NCI-H526 treated with DMSO at 0.1 percent for 48 hours (cell line): ENCODE results near the gene LRRC8C.

Source experiments
- DNase-seq: peaks from one replicate; lab custom pipeline; 2025; lab: John Stamatoyannopoulos, UW

Gene LRRC8C

GRCh38 chr1:89671775-89672488, 39.0 kb downstream of the LRRC8C start:
- no peak for DNase-seq

GRCh38 chr1:89672489-89673183, 39.7 kb downstream of the LRRC8C start:
- no peak for DNase-seq

DNA sequence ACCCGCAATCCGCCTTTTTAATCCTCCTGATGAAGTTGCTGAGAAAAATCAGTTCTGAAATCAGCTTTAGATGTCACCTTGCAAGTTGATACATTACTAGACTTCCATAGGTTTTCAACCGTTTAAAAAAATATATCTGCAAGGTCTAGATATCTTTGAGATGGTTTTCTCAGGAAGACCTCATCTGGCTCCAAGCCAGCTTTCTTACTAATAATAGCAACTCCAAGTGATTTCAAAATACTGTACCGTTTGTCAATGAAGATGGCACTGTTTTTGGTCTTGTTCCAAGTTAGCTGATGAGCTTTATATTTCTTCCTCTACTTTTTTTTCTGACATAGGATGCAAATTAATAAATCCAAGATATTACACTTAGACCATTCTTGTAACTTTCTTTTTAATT, 40.3 kb downstream of the LRRC8C start:
- DNase-seq = no peak

GRCh38 chr1:89675677-89676076, 42.8 kb downstream of the LRRC8C start:
- no peak for DNase-seq

DNA sequence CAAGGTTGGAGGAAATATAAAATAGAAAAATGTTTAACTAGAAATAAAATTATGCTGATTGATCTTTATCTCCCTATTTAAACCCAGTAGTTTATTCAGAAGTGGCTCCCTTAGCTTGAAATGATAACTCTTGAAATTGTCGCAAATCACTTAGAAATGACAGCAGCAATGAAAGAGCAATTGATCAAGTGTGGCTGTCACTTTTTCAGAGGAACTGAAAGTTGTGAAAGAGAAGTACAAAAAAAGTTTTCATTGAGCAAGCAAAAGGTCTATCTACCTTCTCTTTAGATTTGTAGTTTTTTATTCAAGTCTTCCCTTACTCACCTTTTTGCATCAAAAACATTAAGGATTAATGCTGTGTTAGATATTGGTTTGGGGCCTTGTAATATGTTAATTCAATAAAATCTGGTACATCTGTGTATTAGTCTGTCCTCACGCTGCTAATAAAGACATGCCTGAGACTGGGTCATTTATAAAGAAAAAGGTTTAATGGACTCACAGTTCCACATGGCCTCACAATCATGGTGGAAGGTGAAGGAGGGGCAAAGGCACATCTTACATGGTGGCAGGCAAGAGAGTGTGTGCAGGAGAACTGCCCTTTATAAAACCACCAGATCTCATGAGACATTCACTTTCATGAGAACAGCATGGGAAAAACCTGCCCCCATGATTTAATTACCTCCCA, 48.3 kb downstream of the LRRC8C start:
- DNase-seq = no peak

- no peak for DNase-seq
Measured at GRCh38 chr1:89682611-89683010, 49.7 kb downstream of the LRRC8C start.

GRCh38 chr1:89685461-89685860, 52.5 kb downstream of the LRRC8C start:
- DNase-seq = no peak

DNA sequence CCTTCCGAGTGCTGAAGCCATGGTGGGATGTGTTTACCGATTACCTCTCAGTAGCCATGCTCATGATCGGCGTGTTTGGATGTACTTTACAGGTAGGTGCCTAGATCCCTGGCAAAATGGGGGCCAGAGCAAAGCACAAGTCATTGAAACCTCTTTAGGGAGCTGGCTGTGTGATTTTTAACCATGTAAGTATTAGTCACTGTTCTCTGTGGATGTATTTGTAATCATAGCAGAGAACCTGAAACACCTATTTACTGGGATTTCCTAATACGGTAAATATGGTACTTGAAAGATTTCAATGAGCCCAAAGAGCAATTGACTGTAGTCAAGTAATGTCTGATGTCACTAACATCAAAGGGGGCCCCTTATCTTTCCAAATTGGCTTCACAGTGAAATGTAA, 53.6 kb downstream of the LRRC8C start:
- no peak for DNase-seq

DNA sequence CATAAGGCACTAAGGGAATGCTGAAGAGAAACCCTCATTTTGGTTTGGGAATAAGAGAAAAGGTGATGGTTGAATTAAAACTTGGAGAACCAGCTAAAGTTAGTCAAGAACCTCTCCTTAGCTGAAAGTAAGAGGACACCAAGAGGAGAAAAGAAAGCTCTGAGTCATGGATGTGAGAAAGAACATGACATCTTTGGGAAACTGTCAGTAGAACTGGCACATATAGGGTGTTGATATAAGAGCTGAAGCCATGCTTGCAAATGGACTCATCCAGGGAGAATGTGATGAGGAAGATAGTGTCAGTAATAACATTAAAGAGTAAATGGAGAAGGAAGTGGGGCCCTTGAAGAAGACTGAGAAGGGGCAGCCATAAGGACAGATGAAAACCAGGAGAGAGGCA, 54.3 kb downstream of the LRRC8C start:
- no peak for DNase-seq

DNA sequence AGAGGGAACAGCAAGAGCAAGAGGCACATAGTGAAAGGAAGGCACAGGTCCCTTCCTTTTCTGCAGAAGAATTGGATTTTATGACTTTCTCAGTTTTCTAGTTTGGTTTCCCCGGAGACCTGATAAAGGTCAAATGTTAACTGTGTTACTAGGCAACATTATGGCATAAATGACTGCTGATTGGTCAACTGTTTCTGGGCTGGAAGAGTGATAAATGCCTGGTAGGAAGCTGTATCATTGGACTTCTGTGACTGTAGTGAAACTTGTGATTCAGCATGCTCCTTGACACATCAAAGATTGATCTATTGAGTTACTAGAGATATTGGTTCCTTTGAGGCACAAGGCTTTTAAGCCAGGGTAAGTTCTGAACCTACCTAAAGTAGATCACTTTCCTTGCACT, 55.7 kb downstream of the LRRC8C start:
- no peak for DNase-seq

GRCh38 chr1:89689234-89689633, 56.3 kb downstream of the LRRC8C start:
- DNase-seq = no peak

DNA sequence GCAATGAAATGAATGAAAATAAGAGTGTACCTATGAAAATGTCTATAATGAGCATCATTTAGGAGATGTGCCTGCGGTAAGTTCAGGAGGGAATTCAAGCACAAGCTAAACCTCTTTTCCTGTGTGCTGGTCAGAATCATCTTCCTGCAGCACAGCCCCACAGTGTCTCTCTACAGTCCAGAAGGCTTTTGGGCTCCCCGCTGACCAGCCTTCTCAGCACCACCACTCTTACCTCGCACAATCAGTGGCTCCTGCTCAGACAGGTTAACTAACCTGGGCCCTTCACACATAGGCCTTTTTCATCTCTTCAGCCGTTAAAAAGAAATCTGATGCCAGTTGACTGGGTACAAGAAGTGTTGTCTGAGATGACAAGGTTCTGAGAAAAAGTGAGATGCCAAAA, 57.7 kb downstream of the LRRC8C start:
- DNase-seq = no peak

DNA sequence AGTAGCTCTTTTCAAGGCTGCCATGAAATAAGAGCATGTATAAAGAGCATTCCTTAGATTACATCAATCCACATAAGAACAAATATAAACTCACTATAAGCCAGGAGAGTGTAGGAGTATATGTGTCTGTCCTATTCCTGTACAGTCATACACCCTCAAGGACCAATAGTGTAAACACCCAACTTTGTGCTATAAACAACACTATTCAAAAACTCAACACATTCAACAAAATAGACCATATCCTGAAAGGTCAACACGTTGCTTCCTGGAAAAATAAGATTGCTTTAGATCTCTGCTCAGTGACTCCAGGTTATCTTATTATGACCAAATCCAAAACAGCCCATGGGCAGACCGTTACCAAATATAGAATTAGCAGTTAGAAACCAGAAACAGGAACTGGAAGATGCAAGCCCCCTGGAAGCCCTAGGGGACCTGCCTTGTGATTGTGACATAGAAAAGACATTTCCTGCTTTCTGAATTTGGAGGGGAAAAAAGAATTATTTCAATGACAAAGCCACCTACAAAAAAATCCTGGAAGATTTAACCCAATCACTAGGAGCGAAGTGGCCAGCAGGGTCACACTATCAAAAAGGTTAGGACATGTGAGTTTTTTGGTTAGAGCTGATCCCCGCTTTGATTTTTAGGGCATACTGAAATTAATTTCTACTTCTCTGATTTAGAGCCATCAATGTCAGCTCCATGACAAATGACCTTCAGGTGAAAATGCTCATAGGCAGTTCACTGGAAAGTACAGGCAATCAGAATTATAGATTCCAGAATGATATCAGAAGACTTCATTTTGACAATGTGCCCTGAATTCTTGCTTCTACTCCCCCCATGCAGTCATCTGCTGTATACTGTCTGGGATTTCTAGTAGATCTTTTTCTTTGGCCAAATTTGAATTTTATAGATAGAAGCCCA, 59.9 kb downstream of the LRRC8C start:
- no peak for DNase-seq

GRCh38 chr1:89695847-89696246, 62.9 kb downstream of the LRRC8C start:
- DNase-seq = no peak

DNA sequence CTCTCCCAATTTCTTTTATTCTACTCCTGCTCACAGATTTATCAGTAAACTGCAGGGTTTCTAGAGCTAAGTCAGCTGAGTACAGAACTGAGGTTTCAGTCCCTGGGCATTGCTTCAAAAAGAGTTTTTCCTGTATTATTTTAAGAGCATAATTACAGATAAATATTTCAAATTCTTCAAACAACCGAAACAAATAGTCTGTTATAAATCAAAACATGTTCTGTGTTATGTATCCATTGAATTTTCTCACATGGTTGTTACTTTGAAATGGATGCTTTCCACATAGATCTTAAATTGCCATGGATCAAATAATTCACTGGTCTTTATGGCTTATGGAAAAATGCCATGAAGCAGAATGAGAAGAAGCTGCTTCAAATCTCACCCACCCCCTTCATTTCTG, 64.5 kb downstream of the LRRC8C start:
- no peak for DNase-seq

DNA sequence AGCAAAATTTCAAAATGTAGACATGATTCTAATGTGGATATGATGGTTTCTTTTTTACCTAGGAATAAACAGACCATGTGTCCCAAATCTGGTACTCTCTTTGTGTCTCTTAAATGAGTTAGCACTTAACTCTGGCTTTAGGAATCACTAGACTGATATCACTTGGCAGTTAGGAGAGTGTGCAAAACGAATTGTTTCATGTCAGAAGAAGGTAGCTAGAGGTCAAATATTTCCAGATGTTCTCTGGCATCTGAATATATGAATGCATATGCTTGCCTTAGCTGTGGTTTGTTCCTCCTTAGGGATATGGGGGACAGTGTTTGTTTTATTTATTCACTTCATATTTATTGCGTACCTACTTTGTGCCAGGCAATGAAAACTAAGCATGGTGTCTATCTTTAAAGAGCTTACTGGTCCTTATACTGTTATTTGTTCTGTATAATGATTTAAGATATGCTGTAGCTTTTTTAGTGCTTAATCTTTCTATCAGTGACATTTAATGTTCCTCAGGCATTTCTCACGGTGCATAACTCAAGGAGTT, 65.2 kb downstream of the LRRC8C start:
- DNase-seq = no peak

DNA sequence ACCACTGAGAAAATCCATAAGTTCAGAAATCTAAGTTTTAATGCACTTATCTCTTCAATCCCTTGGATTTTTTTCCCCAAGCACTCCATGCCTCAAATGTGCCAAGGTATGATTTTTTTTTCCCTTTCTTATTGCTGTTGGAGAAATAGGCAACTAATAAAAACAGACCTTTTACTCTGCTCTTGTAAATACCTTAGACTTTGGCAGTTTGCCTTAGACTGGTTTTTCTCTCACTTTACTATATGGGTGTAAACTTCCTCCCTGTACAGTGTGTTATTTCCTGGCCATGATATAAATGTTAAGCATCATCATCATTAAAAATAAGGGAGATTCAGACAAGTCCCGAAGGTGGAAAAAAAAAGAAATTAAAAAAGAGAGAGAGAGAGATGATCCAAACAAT, 65.7 kb downstream of the LRRC8C start:
- no peak for DNase-seq

DNA sequence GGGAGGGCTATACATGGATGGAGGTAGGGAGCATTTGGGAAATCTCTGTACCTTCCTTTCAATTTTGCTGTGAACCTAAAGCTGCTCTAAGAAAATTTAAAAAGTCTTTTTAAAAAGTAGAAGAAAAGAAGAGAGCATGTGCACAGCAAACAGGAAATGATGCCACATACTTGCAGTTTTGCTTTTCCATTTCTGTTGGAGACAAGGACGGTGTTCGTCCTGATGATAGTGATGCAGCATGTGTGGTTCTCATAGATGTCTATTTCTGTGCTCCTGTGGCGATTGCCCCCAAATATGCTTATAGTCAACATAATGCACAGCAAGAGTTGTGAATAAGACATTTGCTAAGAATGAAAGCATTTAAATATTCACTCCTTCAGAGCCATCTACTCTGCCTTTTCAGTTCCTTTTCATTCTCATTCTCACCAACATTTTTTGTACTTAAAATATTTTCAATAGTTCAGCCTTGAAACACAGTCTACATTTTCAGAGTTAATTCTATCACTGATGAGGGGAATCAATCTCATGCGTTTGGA, 66.6 kb downstream of the LRRC8C start:
- no peak for DNase-seq

GRCh38 chr1:89701746-89702241, 68.9 kb downstream of the LRRC8C start:
- DNase-seq = no peak

DNA sequence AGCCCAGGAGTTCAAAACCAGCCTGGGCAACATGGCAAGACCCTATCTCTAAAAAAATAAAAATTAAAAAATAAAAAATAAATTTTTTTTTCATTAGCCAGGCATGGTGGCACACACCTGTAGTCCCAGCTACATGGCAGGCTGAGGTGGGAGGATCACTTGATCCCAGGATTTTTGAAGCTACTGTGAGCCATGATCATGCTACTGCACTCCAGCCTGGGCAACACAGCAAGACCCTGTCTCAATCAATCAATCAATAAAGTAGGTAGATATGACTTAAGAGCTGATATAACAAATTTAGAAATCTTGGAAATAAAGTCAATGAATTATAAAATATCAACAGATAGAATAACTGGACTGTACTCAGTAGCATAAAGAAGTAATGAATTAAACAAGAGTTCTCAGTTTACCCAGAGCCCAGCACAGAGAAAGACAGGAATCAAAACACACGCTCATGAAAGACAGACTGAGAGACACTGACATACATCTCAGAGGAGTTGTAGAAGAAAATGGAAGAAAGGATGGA, 69.7 kb downstream of the LRRC8C start:
- DNase-seq = no peak

DNA sequence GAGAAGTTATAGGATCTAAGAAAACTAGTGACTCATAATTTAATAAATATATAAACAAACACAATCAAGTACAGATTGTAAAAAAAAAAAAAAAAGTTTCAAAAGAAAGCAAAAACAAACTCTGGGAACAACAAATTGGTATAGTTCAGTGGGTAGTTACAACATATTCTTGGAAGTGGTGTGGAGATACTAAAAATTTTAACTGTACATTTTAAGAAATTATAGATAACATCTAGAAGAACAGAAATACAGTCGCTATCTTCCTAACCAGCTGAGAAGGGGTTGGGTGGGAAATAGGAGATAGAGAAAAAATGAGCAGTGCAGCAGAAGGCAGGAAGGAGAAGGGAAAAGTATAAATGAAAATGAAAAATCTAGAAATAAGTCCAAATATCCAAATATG, 70.5 kb downstream of the LRRC8C start:
- DNase-seq = no peak
